Immature natural killer cell (primary cell): ENCODE data around the gene MTHFD2L. TPM values are rescaled to one million over a fixed set of nuclear protein-coding genes. Genes with fewer than 3 reads are reported as not detected.

Source experiments
- DNase-seq, 3 donors: peaks; one replicate each; pipeline ENCODE4 v3.0.0; 2022; ENCODE audit warnings: mixed read lengths in 1 of 3
- H3K27ac Mint-ChIP-seq, 6 donors: one replicate each; pipeline ENCODE4 v1.8.0; 2020; ENCODE audit warnings: mixed read lengths in 6 of 6, mild to moderate bottlenecking in 5 of 6, inconsistent platforms in 4 of 6, moderate library complexity in 3 of 6
- H3K27me3 Mint-ChIP-seq, 3 donors: one replicate each; pipeline ENCODE4 v1.8.0; 2020 to 2021; ENCODE audit warnings: low read depth in 3 of 3, mild to moderate bottlenecking in 3 of 3, mixed read lengths in 3 of 3, moderate library complexity in 3 of 3, inconsistent platforms in 1 of 3
- H3K36me3 Mint-ChIP-seq, 3 donors: one replicate each; pipeline ENCODE4 v1.8.0; 2020; ENCODE audit warnings: mixed read lengths in 3 of 3, inconsistent platforms in 2 of 3, mild to moderate bottlenecking in 2 of 3
- H3K4me1 Mint-ChIP-seq, 2 donors: one replicate each; pipeline ENCODE4 v1.8.0; 2020; ENCODE audit warnings: inconsistent platforms in 2 of 2, mild to moderate bottlenecking in 2 of 2, mixed read lengths in 2 of 2, moderate library complexity in 1 of 2
- H3K4me3 Mint-ChIP-seq, 5 donors: one replicate each; pipeline ENCODE4 v1.8.0; 2020; ENCODE audit warnings: mild to moderate bottlenecking in 5 of 5, mixed read lengths in 5 of 5, inconsistent platforms in 3 of 5, moderate library complexity in 3 of 5
- H3K9me3 Mint-ChIP-seq, 6 donors: one replicate each; pipeline ENCODE4 v1.8.0; 2020; ENCODE audit warnings: mild to moderate bottlenecking in 6 of 6, mixed read lengths in 6 of 6, inconsistent platforms in 4 of 6, moderate library complexity in 3 of 6
- polyA plus RNA-seq, 3 donors: library from polyadenylated mRNA; unstranded; fragments of 300-500 nt; fragmentation: Illumina TruSeq; gene quantifications; one replicate each; pipeline ENCODE4 v1.2.3, GENCODE V29; 2021

MTHFD2L gene
- polyA plus RNA-seq, 3 donors from 2014 or later, result 4.5 to 5.7 (median 4.6) TPM

DNA sequence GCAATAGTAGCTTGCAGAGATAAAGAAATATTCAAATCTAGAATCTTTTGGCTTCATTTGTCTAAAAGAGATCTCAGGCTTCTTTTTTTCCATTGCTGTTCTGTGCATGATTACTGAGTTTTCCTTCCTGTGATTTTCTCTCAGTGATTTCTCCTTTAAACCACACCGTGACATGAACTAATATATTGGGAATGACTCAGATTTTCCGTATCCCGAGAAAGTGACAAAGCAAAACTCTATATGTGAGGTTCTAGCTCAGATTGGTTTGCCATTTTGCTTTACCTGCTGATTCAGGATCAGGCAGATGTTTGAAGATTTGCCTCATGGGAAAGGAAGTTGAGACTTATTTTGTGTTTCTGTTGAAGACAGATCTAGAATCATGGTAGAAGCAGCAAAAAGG lies 59.4 kb downstream of the MTHFD2L start:
- no peak overlapping the region for H3K4me3 Mint-ChIP-seq
- H3K36me3 Mint-ChIP-seq, result peaks cover 0 to 15% (median 10%) of the 10 kb centered on the region in 3 donors
- H3K27ac Mint-ChIP-seq, result no peak overlapping the region
- no peaks in the 10 kb centered on the region for H3K27me3 Mint-ChIP-seq
- peaks cover 0 to 2% (median 0%) of the 10 kb centered on the region in 6 donors for H3K9me3 Mint-ChIP-seq
- no peaks in the 10 kb centered on the region for H3K4me1 Mint-ChIP-seq
- DNase-seq, result no peak

DNA sequence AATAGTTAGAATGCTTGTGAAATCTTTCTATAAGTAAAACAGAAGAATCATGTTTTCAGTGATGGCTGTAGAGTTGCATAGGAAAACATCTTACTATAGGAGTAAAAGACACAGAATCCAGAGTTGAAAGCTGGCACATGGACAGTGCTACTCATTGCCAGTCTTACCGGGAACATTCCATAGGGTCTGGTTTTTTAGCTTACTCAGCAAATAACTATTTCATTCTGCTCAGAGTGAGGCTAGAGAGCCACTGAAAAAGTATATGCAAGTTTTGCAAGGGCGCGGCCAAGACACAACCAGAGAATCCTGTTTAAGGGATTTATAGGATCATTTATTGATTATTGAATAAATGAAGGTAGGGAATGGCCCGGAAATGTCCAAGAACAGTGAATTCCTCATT lies 60.3 kb downstream of the MTHFD2L start:
- no peaks in the 10 kb centered on the region for H3K4me1 Mint-ChIP-seq
- H3K27ac Mint-ChIP-seq, result no peak overlapping the region
- H3K9me3 Mint-ChIP-seq, result peaks cover 0 to 2% (median 0%) of the 10 kb centered on the region in 6 donors
- no peak overlapping the region for H3K4me3 Mint-ChIP-seq
- no peaks in the 10 kb centered on the region for H3K27me3 Mint-ChIP-seq
- H3K36me3 Mint-ChIP-seq, result peaks cover 0 to 10% (median 7%) of the 10 kb centered on the region in 3 donors
- no peak for DNase-seq

DNA sequence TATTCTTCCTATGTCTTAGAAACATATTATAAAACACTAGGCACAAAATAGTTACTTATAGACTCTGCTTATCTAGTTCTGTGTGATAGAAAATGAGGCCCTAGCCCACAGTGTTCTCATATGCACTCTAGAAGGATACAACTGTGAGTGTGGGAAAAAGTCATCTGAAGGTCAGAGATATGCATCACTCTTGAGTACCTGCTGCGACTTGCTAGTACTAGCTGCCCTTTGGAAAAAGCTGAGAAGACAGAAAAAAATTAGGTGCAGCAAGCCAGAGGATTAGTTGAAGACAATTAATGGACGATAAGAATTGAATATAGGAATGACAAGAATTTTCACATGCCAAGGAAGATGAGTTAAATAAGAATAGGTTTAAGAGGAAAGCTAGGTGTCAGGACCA lies 61.3 kb downstream of the MTHFD2L start:
- Mint-ChIP-seq H3K4me3 (no peak overlapping the region), H3K27ac (no peak overlapping the region), H3K36me3 (peaks cover 0 to 4% (median under 1%) of the 10 kb centered on the region in 3 donors), H3K4me1 (no peaks in the 10 kb centered on the region), H3K27me3 (no peaks in the 10 kb centered on the region), H3K9me3 (peaks cover 0 to 3% (median 0%) of the 10 kb centered on the region in 6 donors)
- no peak for DNase-seq

DNA sequence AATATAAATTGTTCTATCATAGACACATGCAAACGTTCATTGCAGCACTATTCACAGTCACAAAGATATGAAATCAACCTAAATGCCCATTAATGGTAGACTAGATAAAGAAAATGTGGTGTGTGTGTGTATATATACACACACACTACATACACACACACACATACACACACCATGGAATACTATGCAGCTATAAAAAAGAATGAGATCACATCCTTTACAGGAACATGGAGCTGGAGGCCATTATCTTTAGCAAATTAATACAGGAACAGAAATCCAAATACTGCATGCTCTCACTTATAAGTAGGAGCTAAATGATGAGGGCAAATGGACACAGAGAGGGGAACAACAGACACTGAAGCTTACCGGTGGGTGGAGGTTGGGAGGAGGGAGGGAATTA lies 65.2 kb downstream of the MTHFD2L start:
- H3K4me1 Mint-ChIP-seq, result no peaks in the 10 kb centered on the region
- H3K9me3 Mint-ChIP-seq, result peaks cover 0 to 3% (median 0%) of the 10 kb centered on the region in 6 donors
- DNase-seq, result no peak
- H3K27me3 Mint-ChIP-seq, result no peaks in the 10 kb centered on the region
- no peak overlapping the region for H3K27ac Mint-ChIP-seq
- no peak overlapping the region for H3K4me3 Mint-ChIP-seq
- peaks cover 0 to 14% (median 11%) of the 10 kb centered on the region in 3 donors for H3K36me3 Mint-ChIP-seq

DNA sequence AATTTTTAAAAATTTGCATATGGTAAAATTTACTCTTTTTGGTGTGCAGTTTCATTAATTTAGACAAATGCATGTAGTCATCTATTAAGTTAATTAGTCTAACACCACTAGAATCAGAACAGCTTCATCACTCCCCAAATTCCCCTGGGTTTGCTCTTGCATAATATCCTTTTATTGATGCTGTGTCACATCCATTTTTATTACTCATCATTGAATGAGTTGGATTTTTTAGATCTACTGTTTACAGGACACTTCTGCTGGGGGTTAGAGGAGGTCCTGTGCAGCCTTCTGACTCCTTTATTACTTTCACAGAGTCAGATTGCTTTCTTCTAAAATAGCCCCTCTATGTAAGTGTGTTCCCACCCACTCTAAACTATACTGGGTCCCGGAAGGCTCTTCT lies 65.9 kb downstream of the MTHFD2L start:
- H3K36me3 Mint-ChIP-seq, result peaks cover 0 to 14% (median 11%) of the 10 kb centered on the region in 3 donors
- no peak for DNase-seq
- no peak overlapping the region for H3K27ac Mint-ChIP-seq
- peaks cover 0 to 3% (median 0%) of the 10 kb centered on the region in 6 donors for H3K9me3 Mint-ChIP-seq
- H3K4me3 Mint-ChIP-seq, result no peak overlapping the region
- H3K27me3 Mint-ChIP-seq, result no peaks in the 10 kb centered on the region
- H3K4me1 Mint-ChIP-seq, result peaks cover 0 to 5% of the 10 kb centered on the region in 2 donors

DNA sequence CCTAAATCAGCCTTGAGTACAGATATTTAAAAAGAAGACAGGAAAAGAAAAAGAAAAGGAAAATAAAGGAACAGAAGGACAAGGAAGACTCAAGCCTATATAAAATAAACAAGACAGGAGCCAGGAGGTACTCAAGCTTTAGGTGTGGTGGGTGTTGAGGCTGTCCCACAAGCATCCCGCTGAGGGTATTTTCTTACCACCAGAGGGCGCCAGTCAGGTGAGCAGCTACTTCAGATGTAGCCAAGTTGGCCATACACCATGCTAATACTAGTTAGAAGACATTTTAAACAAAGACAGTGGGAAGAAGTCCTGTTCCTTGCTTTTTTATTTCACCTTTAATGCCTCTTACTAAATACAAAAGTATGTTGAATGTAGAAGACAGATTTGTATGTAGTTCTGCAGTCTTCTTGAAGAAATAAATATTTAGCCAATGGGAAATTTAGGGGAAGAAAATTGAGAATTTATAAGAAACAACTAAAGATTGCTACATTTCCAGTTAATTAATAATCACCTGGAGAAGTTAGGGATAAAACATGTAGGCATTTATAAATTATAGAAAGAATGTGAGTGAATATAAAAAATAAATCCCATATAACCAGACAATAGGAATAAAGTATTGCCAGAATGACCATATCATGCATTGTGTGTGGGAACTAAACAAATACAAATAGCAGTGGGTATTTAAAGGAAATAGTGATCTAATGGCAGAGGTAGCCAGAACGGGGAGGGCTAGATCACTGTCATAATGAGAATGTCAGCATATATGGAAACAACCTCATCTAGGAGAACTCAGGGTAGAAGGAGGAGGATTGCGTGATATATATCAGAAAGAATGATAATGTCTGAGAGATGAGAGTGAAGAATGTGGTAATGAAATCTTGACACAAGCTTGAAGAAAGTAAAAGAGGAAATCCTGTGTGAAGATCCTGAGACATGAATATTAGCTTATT lies 71.0 kb downstream of the MTHFD2L start:
- DNase-seq, result peak; percentile 46 to 53 (median 50)
- no peaks in the 10 kb centered on the region for H3K9me3 Mint-ChIP-seq

DNA sequence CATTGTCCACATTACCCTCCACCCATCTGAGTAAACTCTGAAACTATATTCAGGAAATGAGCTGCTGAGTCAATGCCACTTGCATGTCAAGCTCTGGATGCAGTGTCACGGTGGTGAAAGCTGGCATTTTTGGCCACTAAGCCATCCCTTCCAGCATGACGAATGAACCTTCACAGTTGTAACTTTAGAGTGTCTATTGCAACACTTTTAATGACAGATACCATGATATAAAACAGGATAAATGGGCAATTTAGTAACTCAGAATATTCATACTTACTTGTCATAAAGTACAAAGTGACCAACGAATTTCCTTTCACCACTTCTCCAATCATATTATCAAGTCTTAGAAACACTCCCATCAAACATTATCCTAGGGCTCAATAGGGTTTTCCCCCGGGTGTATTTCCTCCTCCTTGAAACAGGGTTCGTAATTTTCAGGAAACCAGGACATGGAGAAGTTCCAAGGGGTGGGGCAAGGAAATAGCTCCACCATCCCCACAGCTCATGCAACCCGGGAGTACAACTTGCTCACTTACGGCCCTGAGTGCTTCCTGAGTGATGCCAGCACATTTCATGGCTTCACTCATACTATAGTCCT lies 73.1 kb downstream of the MTHFD2L start:
- no peak for DNase-seq

More for the DNA sequence above, 71.0 kb downstream of the MTHFD2L start:
- H3K36me3 Mint-ChIP-seq, result peaks cover 0 to 14% (median 7%) of the 10 kb centered on the region in 3 donors
- no peaks in the 10 kb centered on the region for H3K27me3 Mint-ChIP-seq
- H3K4me1 Mint-ChIP-seq, result peaks cover 5 to 14% of the 10 kb centered on the region in 2 donors
- peak overlapping the region in 1 of 6 donors; percentile 29 for H3K27ac Mint-ChIP-seq
- no peak overlapping the region for H3K4me3 Mint-ChIP-seq

DNA sequence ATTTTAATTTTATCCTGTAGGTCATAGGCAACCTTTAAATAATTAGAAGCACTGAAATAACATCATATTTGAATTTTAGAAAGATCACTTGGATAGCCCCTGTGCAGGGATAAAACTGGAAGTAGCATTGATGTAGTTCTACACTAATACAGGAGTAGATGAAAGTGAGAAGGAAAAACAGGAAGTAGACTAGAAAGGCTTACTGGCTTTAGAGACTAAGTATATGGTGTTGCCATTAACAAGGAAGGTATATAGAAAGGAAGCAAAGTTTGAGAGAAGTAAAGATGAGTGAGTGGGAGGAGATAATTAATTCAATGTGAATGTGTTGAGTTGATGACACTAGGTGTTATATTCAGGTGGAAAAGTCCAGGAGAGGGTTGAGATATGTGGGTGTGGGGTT lies 77.2 kb downstream of the MTHFD2L start:
- peaks cover 0 to 2% (median 1%) of the 10 kb centered on the region in 3 donors for H3K27me3 Mint-ChIP-seq
- no peak overlapping the region for H3K27ac Mint-ChIP-seq
- no peaks in the 10 kb centered on the region for H3K4me1 Mint-ChIP-seq
- DNase-seq, result no peak
- no peak overlapping the region for H3K4me3 Mint-ChIP-seq
- H3K9me3 Mint-ChIP-seq, result peaks cover 0 to 3% (median 0%) of the 10 kb centered on the region in 6 donors
- H3K36me3 Mint-ChIP-seq, result peaks cover 0 to 10% (median 0%) of the 10 kb centered on the region in 3 donors

More for the DNA sequence above, 73.1 kb downstream of the MTHFD2L start:
- Mint-ChIP-seq H3K4me1 (peaks cover 5 to 14% of the 10 kb centered on the region in 2 donors), H3K27ac (no peak overlapping the region), H3K4me3 (no peak overlapping the region), H3K27me3 (peaks cover 0 to 1% (median 0%) of the 10 kb centered on the region in 3 donors), H3K9me3 (peaks cover 0 to 3% (median 0%) of the 10 kb centered on the region in 6 donors), H3K36me3 (peaks cover 0 to 6% (median 0%) of the 10 kb centered on the region in 3 donors)

DNA sequence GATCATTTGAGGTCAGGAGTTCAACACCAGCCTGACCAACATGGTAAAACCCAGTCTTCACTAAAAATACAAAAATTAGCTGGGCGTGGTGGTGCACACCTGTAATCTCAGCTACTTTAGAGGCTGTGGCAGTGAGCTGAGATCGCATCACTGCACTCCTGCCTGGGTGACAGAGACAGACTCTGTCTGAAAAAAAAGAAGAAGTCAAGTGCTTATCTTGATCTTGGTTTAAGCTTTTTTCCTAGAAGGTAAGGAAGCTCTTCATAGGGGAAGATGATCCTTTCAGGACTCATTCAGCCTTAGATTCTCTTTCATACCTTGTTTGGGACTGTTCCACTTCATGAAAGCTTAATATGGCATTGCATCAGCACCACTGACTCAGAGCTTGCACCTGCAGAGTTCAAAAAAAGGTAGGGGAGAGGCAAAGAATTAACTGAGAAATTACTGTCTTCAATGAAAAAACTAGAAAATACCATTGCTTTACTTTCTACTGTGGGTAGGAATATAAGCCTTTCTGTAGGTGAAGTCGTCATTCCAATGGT lies 79.6 kb downstream of the MTHFD2L start:
- no peak overlapping the region for H3K27ac Mint-ChIP-seq
- H3K4me1 Mint-ChIP-seq, result no peaks in the 10 kb centered on the region
- peaks cover 0 to 2% (median 1%) of the 10 kb centered on the region in 3 donors for H3K27me3 Mint-ChIP-seq
- peaks cover 0 to 10% (median 0%) of the 10 kb centered on the region in 3 donors for H3K36me3 Mint-ChIP-seq
- no peak overlapping the region for H3K4me3 Mint-ChIP-seq
- DNase-seq, result no peak
- peaks cover 0 to 3% (median 0%) of the 10 kb centered on the region in 6 donors for H3K9me3 Mint-ChIP-seq

DNA sequence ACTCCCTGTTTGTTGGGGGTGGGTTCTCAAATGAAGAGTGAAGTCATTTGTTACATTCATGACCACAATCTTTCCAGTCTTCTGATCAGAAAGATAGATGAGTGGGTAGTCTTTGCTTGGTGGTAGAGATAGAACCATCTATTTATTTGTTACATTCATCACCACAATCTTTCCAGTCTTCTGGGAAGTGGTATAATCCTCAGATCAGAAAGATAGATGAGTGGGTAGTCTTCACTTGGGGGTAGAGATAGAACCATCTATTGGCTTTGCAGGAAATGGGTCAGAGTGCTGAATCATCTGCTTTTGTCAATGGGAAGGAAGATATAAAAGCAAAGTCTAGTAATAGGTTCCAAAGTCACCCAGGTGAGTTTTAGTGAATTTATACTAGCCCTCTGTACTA lies 86.1 kb downstream of the MTHFD2L start:
- peaks cover 0 to 1% (median 0%) of the 10 kb centered on the region in 3 donors for H3K27me3 Mint-ChIP-seq
- H3K4me3 Mint-ChIP-seq, result no peak overlapping the region
- no peak for DNase-seq
- H3K36me3 Mint-ChIP-seq, result peaks cover 0 to 5% (median 3%) of the 10 kb centered on the region in 3 donors
- H3K27ac Mint-ChIP-seq, result no peak overlapping the region
- no peaks in the 10 kb centered on the region for H3K4me1 Mint-ChIP-seq
- peaks cover 0 to 2% (median 1%) of the 10 kb centered on the region in 6 donors for H3K9me3 Mint-ChIP-seq

DNA sequence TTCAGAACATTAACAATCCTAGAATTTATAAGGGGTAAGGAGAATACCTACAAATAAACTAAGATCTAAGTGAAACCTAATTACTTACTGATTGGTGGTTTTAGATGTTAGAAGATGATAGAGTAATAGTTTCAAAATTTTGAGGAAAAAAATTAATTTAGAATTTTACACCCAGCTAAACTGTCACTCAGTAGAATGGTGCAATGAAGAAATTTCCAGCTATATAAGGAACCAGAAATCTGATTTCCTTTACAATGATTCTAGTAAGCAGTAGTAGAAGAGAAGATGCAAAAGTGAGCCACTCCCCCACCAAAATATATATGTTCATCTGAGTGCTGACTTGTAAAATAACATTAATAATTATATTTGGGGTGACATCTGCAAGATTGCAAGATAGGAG lies 95.0 kb downstream of the MTHFD2L start:
- Mint-ChIP-seq H3K27me3 (peaks cover 0 to 2% (median 2%) of the 10 kb centered on the region in 3 donors), H3K36me3 (peaks cover 5 to 14% (median 8%) of the 10 kb centered on the region in 3 donors), H3K4me3 (no peak overlapping the region), H3K4me1 (no peaks in the 10 kb centered on the region), H3K9me3 (peaks cover 4 to 40% (median 15%) of the 10 kb centered on the region in 6 donors), H3K27ac (no peak overlapping the region)
- no peak for DNase-seq

DNA sequence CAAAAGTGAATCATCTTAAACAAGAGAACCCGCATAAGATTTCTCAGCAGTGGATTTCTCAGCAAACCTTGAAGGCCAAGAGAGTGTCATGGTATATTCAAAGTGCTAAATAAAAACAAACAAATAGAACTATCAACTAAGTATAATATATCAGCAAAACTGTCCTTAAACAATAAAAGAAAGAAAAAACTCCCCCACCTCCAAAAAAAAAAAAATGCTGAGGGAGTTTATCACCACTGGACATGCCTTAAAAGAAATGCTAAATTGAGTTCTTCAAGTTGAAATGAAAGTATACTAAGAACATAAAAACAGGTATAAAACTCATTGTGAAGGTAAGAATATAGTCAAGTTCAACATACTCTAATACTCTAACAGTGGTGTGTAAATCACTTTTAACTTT lies 96.5 kb downstream of the MTHFD2L start:
- Mint-ChIP-seq H3K27me3 (peaks cover 2 to 3% (median 2%) of the 10 kb centered on the region in 3 donors), H3K4me1 (no peaks in the 10 kb centered on the region), H3K4me3 (no peak overlapping the region), H3K27ac (no peak overlapping the region), H3K9me3 (peaks cover 3 to 40% (median 15%) of the 10 kb centered on the region in 6 donors), H3K36me3 (peaks cover 5 to 14% (median 8%) of the 10 kb centered on the region in 3 donors)
- DNase-seq, result no peak

DNA sequence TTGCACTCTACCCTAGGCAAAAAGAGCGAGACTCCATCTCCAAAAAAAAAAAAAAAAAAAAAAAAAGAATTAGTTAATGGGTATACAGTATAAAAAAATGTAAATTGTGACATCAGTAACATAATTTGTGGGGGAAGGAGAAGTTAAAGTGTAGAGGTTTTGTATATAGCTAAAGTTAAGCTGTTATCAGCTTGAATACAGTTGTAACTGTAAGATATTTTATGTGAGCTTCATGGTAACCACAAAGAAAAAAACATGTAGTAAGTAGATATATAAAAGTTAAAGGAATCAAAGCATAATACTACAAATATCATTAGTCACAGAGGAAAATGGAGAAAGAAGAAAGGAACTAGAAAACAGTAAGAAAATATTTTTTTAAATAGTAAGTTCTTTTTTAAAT lies 97.2 kb downstream of the MTHFD2L start:
- no peak for DNase-seq
- Mint-ChIP-seq H3K4me1 (no peaks in the 10 kb centered on the region), H3K27me3 (peaks cover 0 to 3% (median 2%) of the 10 kb centered on the region in 3 donors), H3K9me3 (peaks cover 2 to 36% (median 11%) of the 10 kb centered on the region in 6 donors), H3K27ac (no peak overlapping the region), H3K4me3 (no peak overlapping the region), H3K36me3 (peaks cover 5 to 14% (median 8%) of the 10 kb centered on the region in 3 donors)
